Measurements from ENCODE around the gene BCS1L.

DNA sequence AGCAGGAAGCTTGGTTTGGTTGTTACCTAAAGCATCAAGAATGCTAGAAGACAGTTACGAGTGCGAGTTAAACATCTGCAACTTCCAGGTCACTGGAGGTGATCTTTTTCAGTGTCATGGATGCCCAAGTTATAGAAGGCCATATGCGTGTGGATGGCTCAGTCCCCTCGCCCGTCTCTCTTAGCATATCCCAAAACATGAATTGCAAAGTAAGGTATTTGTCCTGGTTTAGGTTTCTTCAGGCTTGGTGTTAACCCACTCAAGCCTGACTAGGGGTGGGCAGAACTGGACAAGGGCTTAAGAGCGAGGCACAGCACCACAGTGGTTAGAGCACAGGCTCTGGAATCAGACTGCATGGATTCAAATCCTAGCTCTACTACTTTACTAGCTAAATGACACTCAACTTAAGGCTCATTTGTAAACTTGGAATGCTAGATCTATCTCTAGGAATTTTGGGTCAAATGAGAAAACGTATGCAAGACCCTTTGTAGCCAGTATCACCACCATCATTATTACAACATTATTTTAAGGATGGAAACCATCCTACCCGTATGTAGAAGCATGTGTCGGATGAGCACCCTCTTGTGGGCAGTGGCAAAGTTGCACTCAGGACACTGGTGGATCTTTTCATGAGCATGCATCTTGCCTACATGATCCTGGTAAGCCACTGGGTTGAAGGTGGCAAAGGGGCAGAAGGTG, 11.2 kb upstream of the BCS1L start:
- TF ChIP-seq, protein P1, sequence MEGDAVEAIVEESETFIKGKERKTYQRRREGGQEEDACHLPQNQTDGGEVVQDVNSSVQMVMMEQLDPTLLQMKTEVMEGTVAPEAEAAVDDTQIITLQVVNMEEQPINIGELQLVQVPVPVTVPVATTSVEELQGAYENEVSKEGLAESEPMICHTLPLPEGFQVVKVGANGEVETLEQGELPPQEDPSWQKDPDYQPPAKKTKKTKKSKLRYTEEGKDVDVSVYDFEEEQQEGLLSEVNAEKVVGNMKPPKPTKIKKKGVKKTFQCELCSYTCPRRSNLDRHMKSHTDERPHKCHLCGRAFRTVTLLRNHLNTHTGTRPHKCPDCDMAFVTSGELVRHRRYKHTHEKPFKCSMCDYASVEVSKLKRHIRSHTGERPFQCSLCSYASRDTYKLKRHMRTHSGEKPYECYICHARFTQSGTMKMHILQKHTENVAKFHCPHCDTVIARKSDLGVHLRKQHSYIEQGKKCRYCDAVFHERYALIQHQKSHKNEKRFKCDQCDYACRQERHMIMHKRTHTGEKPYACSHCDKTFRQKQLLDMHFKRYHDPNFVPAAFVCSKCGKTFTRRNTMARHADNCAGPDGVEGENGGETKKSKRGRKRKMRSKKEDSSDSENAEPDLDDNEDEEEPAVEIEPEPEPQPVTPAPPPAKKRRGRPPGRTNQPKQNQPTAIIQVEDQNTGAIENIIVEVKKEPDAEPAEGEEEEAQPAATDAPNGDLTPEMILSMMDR (conservative IDR thresholded peaks at IDR 0.05; ENCODE audit: low read depth, low read length), result peak; percentile 94
- TF ChIP-seq EZH2 (IDR thresholded peaks at IDR 0.05; ENCODE audit: low read length, unreplicated experiment) (no peak), EZH2phosphoT487 (IDR thresholded peaks at IDR 0.05; ENCODE audit: borderline replicate concordance, low read length) (no peak)

Measured in PC-3 (cell line).